IMR-90 (cell line): Measurements from ENCODE around the gene ZNF407. TPM values are rescaled to one million over a fixed set of nuclear protein-coding genes. Genes with fewer than 3 reads are reported as not detected.

Experiments
- ATAC-seq: fragments of 200-7000 bp; cut with Tn5 transposase; 2 replicates; pipeline ENCODE4 v1.9.1; 2020; ENCODE audit warnings: low read depth, mild to moderate bottlenecking, moderate library complexity
- BruUV-seq: library from RNA; stranded (reverse); fragments of 400-500 nt; replicated peaks from 2 replicates; lab custom pipeline; 2021; lab: Mats Ljungman, UMichigan
- CTCF ChIA-PET: fragments of 300-600 bp; formaldehyde crosslinking; extraction: SDS; loops from one replicate; lab custom pipeline; 2021; ENCODE audit warnings: antibody characterized with exemption; lab: Yijun Ruan, JAX
- POLR2A ChIA-PET: fragments of 300-600 bp; sonication (Branson Sonifier 250); formaldehyde crosslinking; loops from one replicate; lab custom pipeline; 2022; ENCODE audit warnings: antibody characterized with exemption; ENCODE audit not compliant: unreplicated experiment; lab: Charles Lee
- DNase-seq: peaks from one replicate; pipeline ENCODE4 v3.0.0; 2013
- H2AFZ ChIP-seq: replicated peaks from 2 replicates; pipeline ENCODE3; 2013; ENCODE audit warnings: low read length, mild to moderate bottlenecking; ENCODE audit not compliant: poor library complexity
- H2AK5ac ChIP-seq: 2 replicates; pipeline ENCODE4 v1.6.1; 2013; ENCODE audit warnings: low read depth, low read length, inconsistent platforms
- H2AK9ac ChIP-seq: replicated peaks from 2 replicates; pipeline ENCODE3; 2013; ENCODE audit warnings: mild to moderate bottlenecking, low read depth, low read length, moderate library complexity; ENCODE audit not compliant: poor library complexity
- H2BK120ac ChIP-seq: 2 replicates; pipeline ENCODE4 v1.6.1; 2013; ENCODE audit warnings: low read depth, low read length, inconsistent platforms
- H2BK15ac ChIP-seq: 3 replicates; pipeline ENCODE4 v1.6.1; 2013; ENCODE audit warnings: low read depth, low read length, inconsistent platforms
- H2BK20ac ChIP-seq: 2 replicates; pipeline ENCODE4 v1.6.1; 2013; ENCODE audit warnings: low read depth, mild to moderate bottlenecking, inconsistent platforms, low read length, moderate library complexity
- H2BK5ac ChIP-seq: 2 replicates; pipeline ENCODE4 v1.6.1; 2013; ENCODE audit warnings: mild to moderate bottlenecking, low read depth, low read length, inconsistent platforms; ENCODE audit not compliant: poor library complexity, severe bottlenecking
- H3K14ac ChIP-seq: replicated peaks from 2 replicates; pipeline ENCODE4 v1.6.1; 2013; ENCODE audit warnings: low read depth, low read length, inconsistent platforms
- H3K18ac ChIP-seq: 2 replicates; pipeline ENCODE4 v1.6.1; 2013; ENCODE audit warnings: low read depth, low read length, control low read depth
- H3K23ac ChIP-seq: 2 replicates; pipeline ENCODE4 v1.6.1; 2013; ENCODE audit warnings: low read depth, low read length, inconsistent platforms
- H3K27ac ChIP-seq: 2 replicates; pipeline ENCODE4 v1.5.1; 2013; ENCODE audit warnings: mild to moderate bottlenecking, control low read depth, low read length; ENCODE audit not compliant: insufficient read depth
- H3K27me3 ChIP-seq: 2 replicates; pipeline ENCODE4 v1.6.1; 2013; ENCODE audit warnings: low read length; ENCODE audit not compliant: control insufficient read depth, insufficient read depth
- H3K36me3 ChIP-seq: 2 replicates; pipeline ENCODE4 v1.6.1; 2013; ENCODE audit warnings: low read length, mixed read lengths; ENCODE audit not compliant: control insufficient read depth, insufficient read depth
- H3K4ac ChIP-seq: 2 replicates; pipeline ENCODE4 v1.6.1; 2013; ENCODE audit warnings: low read depth, low read length, inconsistent platforms
- H3K4me1 ChIP-seq: 2 replicates; pipeline ENCODE4 v1.6.1; 2013; ENCODE audit warnings: low read length, mixed read lengths; ENCODE audit not compliant: control insufficient read depth, insufficient read depth
- H3K4me2 ChIP-seq: 2 replicates; pipeline ENCODE4 v1.6.1; 2013; ENCODE audit warnings: low read depth, mild to moderate bottlenecking, control low read depth, low read length, moderate library complexity
- H3K4me3 ChIP-seq: 2 replicates; pipeline ENCODE4 v1.5.1; 2013; ENCODE audit warnings: low read depth, mild to moderate bottlenecking, control low read depth, low read length, moderate library complexity; ENCODE audit not compliant: insufficient read depth
- H3K56ac ChIP-seq: 2 replicates; pipeline ENCODE4 v1.6.1; 2013; ENCODE audit warnings: low read length, inconsistent platforms; ENCODE audit not compliant: insufficient read depth; ENCODE audit errors: extremely low read depth
- H3K79me1 ChIP-seq, 2 experiments: 2 replicates each; pipeline ENCODE4 v1.6.1; 2013; ENCODE audit warnings: low read length in 2 of 2, inconsistent platforms in 1 of 2, low read depth in 1 of 2
- H3K9ac ChIP-seq: 2 replicates; pipeline ENCODE4 v1.6.1; 2013; ENCODE audit warnings: low read depth, low read length, control low read depth
- H3K9me1 ChIP-seq: 2 replicates; pipeline ENCODE4 v1.6.1; 2013; ENCODE audit warnings: low read length, inconsistent platforms; ENCODE audit not compliant: insufficient read depth
- H3K9me3 ChIP-seq: 2 replicates; pipeline ENCODE4 v1.6.1; 2013; ENCODE audit warnings: low read length; ENCODE audit not compliant: control insufficient read depth, insufficient read depth
- H4K20me1 ChIP-seq: 2 replicates; pipeline ENCODE4 v1.6.1; 2013; ENCODE audit warnings: low read length, inconsistent platforms; ENCODE audit not compliant: insufficient read depth
- H4K5ac ChIP-seq: 2 replicates; pipeline ENCODE4 v1.6.1; 2013; ENCODE audit warnings: mild to moderate bottlenecking, low read depth, low read length, control low read depth
- H4K8ac ChIP-seq, 2 experiments: 2 replicates each; pipeline ENCODE4 v1.6.1; 2013; ENCODE audit warnings: low read depth in 2 of 2, low read length in 2 of 2, control low read depth in 1 of 2, inconsistent platforms in 1 of 2
- H4K91ac ChIP-seq: 2 replicates; pipeline ENCODE4 v1.6.1; 2013; ENCODE audit warnings: low read depth, low read length, inconsistent platforms; ENCODE audit not compliant: insufficient read depth
- BHLHE40 ChIP-seq: fragments of 150-350 bp; IDR thresholded peaks from 2 replicates; pipeline ENCODE4 v1.6.1; 2016; ENCODE audit warnings: mild to moderate bottlenecking, low read depth, low read length
- CEBPB ChIP-seq: IDR thresholded peaks from 2 replicates; pipeline ENCODE4 v1.6.1; 2012; ENCODE audit warnings: low read depth, low read length, improper control_type of control experiment
- CHD1 ChIP-seq: IDR thresholded peaks from 2 replicates; pipeline ENCODE4 v1.6.1; 2012; ENCODE audit warnings: low read depth, low read length, improper control_type of control experiment
- CTCF ChIP-seq: conservative IDR thresholded peaks from 2 replicates; pipeline ENCODE4 v1.5.1; 2012; ENCODE audit warnings: mild to moderate bottlenecking, low read depth, low read length, improper control_type of control experiment
- FOS ChIP-seq: fragments of 150-350 bp; IDR thresholded peaks from 2 replicates; pipeline ENCODE4 v1.6.1; 2016; ENCODE audit warnings: low read depth, low read length
- MAFK ChIP-seq: IDR thresholded peaks from 2 replicates; pipeline ENCODE4 v1.6.1; 2012; ENCODE audit warnings: low read depth, low read length, improper control_type of control experiment
- MAZ ChIP-seq: IDR thresholded peaks from 2 replicates; pipeline ENCODE4 v1.6.1; 2012; ENCODE audit warnings: low read depth, mild to moderate bottlenecking, low read length, improper control_type of control experiment, moderate library complexity, borderline replicate concordance
- MXI1 ChIP-seq: IDR thresholded peaks from 2 replicates; pipeline ENCODE4 v1.6.1; 2012; ENCODE audit warnings: low read depth, mild to moderate bottlenecking, low read length, moderate library complexity, borderline replicate concordance
- NFE2L2 ChIP-seq: fragments of 150-350 bp; IDR thresholded peaks from 2 replicates; pipeline ENCODE4 v1.6.1; 2016; ENCODE audit warnings: low read depth, mild to moderate bottlenecking, low read length
- POLR2A ChIP-seq: IDR thresholded peaks from 2 replicates; pipeline ENCODE4 v1.6.1; 2012; ENCODE audit warnings: mild to moderate bottlenecking, low read depth, low read length
- RAD21 ChIP-seq: IDR thresholded peaks from 2 replicates; pipeline ENCODE4 v1.6.1; 2012; ENCODE audit warnings: low read length, improper control_type of control experiment
- RCOR1 ChIP-seq: IDR thresholded peaks from 2 replicates; pipeline ENCODE4 v1.6.1; 2012; ENCODE audit warnings: mild to moderate bottlenecking, low read length, improper control_type of control experiment; ENCODE audit not compliant: insufficient replicate concordance
- RFX5 ChIP-seq: IDR thresholded peaks from 2 replicates; pipeline ENCODE4 v1.8.0; 2012; ENCODE audit warnings: low read depth, mild to moderate bottlenecking, low read length, moderate library complexity
- SMC3 ChIP-seq: fragments of 150-350 bp; IDR thresholded peaks from 2 replicates; pipeline ENCODE4 v1.6.1; 2016; ENCODE audit warnings: low read depth, mild to moderate bottlenecking, antibody characterized with exemption, low read length, moderate library complexity
- USF2 ChIP-seq: fragments of 150-350 bp; IDR thresholded peaks from 2 replicates; pipeline ENCODE4 v1.6.1; 2017; ENCODE audit warnings: mild to moderate bottlenecking, antibody characterized with exemption, low read length, low read depth
- WGBS, 2 experiments: methylation state at CpG; one replicate each; pipeline versions ENCODE4 v1.1.5 to v1.1.7; 2013; ENCODE audit warnings: missing lambda C conversion rate in 2 of 2; ENCODE audit not compliant: insufficient read length in 1 of 2; ENCODE audit errors: extremely low coverage in 2 of 2; 5-methylcytosine and 5-hydroxymethylcytosine counted together
- dilution Hi-C: fragments of 300-500 bp; cut with HindIII; formaldehyde crosslinking; loops from one replicate; pipeline ENCODE4 v1.14.3; 2018; ENCODE audit warnings: low sequenced_read_pairs; ENCODE audit not compliant: unreplicated experiment
- in situ Hi-C: fragments of 300-500 bp; cut with MboI; formaldehyde crosslinking; loops from 3 replicates; pipeline ENCODE4 v1.14.3; 2019; ENCODE audit warnings: low sequenced_read_pairs, inconsistent platforms, mixed read lengths
- intact Hi-C: fragments of 100-400 bp; cut with micrococcal nuclease; formaldehyde crosslinking; loops from 2 replicates; pipeline ENCODE4 v1.10.0; 2022
- polyA plus RNA-seq, 3 experiments: library from polyadenylated mRNA; depleted of rRNA; stranded (reverse); fragments of >200 nt; gene quantifications; 2 replicates each; pipeline ENCODE4 v1.2.3, GENCODE V29; 2012; ENCODE audit warnings: low replicate concordance in 1 of 3
- total RNA-seq: library from RNA; depleted of rRNA; stranded (reverse); fragments of >200 nt; gene quantifications from 2 replicates; pipeline ENCODE4 v1.2.3, GENCODE V29; 2012
- TF ChIP-seq, protein P1 (sequence below): fragments of 150-350 bp; IDR thresholded peaks from 2 replicates; pipeline ENCODE4 v1.6.1; 2016; ENCODE audit warnings: low read depth, mild to moderate bottlenecking, low read length, moderate library complexity, borderline replicate concordance

ZNF407 gene
- total and polyA plus RNA-seq, 2 of the 4 experiments (the other 2 are of a cell fraction): 3.1 to 20.1 TPM

- Histone ChIP-seq H4K91ac (no peak overlapping the region), H2BK5ac (no peak overlapping the region), H3K23ac (no peak overlapping the region), H3K27me3 (no peaks in the 10 kb centered on the region), H4K20me1 (no peaks in the 10 kb centered on the region), H3K9ac (no peak overlapping the region), H3K9me3 (peaks cover 8% of the 10 kb centered on the region), H4K5ac (no peak overlapping the region), H3K79me1 (peaks cover under 1 to 8% of the 10 kb centered on the region in 2 experiments; a peak in 1 of 4 replicates), H3K4ac (no peak overlapping the region), H3K56ac (no peak overlapping the region), H3K36me3 (peaks cover 7% of the 10 kb centered on the region), H2BK20ac (no peak overlapping the region), H3K18ac (no peak overlapping the region), H3K27ac (no peak overlapping the region), H2AK5ac (no peak overlapping the region), H3K14ac (no peak overlapping the region), H2BK15ac (no peak overlapping the region), H3K4me2 (no peak overlapping the region), H3K9me1 (no peaks in the 10 kb centered on the region), H3K4me1 (no peaks in the 10 kb centered on the region), H2AFZ (no peak overlapping the region), H4K8ac (no peak overlapping the region), H2AK9ac (no peak overlapping the region), H3K4me3 (no peak overlapping the region), H2BK120ac (no peak overlapping the region)
- intact Hi-C loops: no loop called here
- TF ChIP-seq FOS (no peak), CEBPB (no peak), POLR2A (no peak), MAFK (no peak), RAD21 (no peak), BHLHE40 (no peak), SMC3 (no peak), MXI1 (no peak), RFX5 (no peak), CTCF (no peak), MAZ (no peak), CHD1 (no peak), NFE2L2 (no peak), RCOR1 (no peak), USF2 (no peak)
- TF ChIP-seq, protein P1, sequence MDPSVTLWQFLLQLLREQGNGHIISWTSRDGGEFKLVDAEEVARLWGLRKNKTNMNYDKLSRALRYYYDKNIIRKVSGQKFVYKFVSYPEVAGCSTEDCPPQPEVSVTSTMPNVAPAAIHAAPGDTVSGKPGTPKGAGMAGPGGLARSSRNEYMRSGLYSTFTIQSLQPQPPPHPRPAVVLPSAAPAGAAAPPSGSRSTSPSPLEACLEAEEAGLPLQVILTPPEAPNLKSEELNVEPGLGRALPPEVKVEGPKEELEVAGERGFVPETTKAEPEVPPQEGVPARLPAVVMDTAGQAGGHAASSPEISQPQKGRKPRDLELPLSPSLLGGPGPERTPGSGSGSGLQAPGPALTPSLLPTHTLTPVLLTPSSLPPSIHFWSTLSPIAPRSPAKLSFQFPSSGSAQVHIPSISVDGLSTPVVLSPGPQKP: no peak
- DNase-seq (no peak), ATAC-seq (no peak)
- POLR2A ChIA-PET: no interaction called here
- BruUV-seq: no TSS peak
- CTCF ChIA-PET: no interaction called here
- in situ Hi-C loops: loop anchor here (25.0 kb wide), 2 partner anchors 1063 to 1588 kb away; no protein-coding TSS in a partner anchor
- WGBS, 2 experiments: 100% methylated on average over 1 of the region's 2 CpGs; no CpG with 5 or more reads in 1 of the 2 experiments
- dilution Hi-C loops: no loop called here
Measured at GRCh38 chr18:74674487-74674886, 76.8 kb downstream of the ZNF407 start.
